Prostate gland (tissue), 2 donors: ENCODE results near the gene MYDGF.

Experiments used
- CTCF ChIP-seq, 4 experiments: fragments of 200-600 bp in 2 of 4; fragments of 450-650 bp in 2 of 4; sonication (generic) in 2 of 4; IDR thresholded peaks; 1 replicate in 3 of 4; 2 replicates in 1 of 4; pipeline ENCODE4 v1.5.1; 2016 to 2019; ENCODE audit warnings: antibody characterized with exemption in 4 of 4, mild to moderate bottlenecking in 2 of 4, moderate library complexity in 2 of 4
- POLR2A ChIP-seq: fragments of 450-650 bp; IDR thresholded peaks from one replicate; pipeline ENCODE4 v1.6.1; 2016; ENCODE audit warnings: antibody characterized with exemption, mild to moderate bottlenecking

DNA sequence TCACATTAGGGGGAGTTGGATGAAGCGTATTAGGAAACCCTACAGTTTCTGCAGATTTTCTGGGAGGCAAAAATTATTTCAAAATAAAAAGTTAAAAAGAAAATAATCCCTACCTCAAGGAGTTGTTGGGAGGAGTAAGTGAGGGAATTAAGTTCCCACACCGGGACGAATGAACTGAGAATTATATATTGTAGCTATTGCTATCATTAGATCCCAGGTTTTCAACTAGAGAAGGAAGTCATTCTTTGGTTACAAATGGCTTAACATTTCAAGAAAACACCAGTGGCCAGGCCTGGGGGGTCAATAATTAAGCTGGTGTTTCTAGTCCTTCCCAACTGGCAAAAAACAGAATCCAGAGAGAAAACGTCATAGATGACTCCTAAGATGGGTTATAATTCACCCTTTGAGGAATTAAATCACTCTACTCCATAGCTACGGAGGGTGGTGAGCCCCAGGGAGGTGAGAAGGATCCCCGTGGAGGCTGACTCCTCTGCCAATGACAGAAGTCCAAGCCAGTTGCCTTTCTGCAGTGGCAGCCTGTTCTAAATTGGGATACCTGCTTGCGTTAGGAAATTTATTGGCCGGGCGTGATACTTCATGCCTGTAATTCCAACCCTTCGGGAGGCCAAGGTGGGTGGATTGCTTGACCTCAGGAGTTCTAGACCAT is 1.2 kb upstream of the MYDGF start:
- TF ChIP-seq CTCF (IDR thresholded peaks at IDR 0.05) (no peak), POLR2A (no peak)
